HL-60 (cell line): ENCODE data around the gene SH3BP4.

Experiments used
- DNase-seq, 2 experiments: peaks; one replicate each; pipeline ENCODE4 v3.0.0-alpha.2; 2010 to 2020; ENCODE audit warnings: low read depth in 1 of 2, low spot score in 1 of 2
- H3K27ac ChIP-seq: fragments of 250-450 bp; sonication (Bioruptor Pico); replicated peaks from 2 replicates; pipeline ENCODE4 v1.5.1; 2020; ENCODE audit warnings: mild to moderate bottlenecking, moderate library complexity
- H3K27me3 ChIP-seq: fragments of 250-450 bp; sonication (Bioruptor Pico); 2 replicates; pipeline ENCODE4 v1.5.1; 2021; ENCODE audit warnings: mild to moderate bottlenecking, moderate library complexity; ENCODE audit not compliant: insufficient read depth, poor library complexity, severe bottlenecking
- H3K4me3 ChIP-seq: replicated peaks from 2 replicates; pipeline ENCODE4 v1.5.1; 2011; ENCODE audit warnings: mild to moderate bottlenecking, control low read depth, low read length; ENCODE audit not compliant: insufficient read depth
- CTCF ChIP-seq: IDR thresholded peaks from one replicate; pipeline ENCODE4 v1.5.1; 2011; ENCODE audit warnings: low read length, control low read depth, inconsistent platforms; ENCODE audit not compliant: insufficient read depth
- GABPA ChIP-seq: IDR thresholded peaks from 2 replicates; pipeline ENCODE4 v1.6.1; 2012; ENCODE audit warnings: low read depth
- POLR2AphosphoS5 ChIP-seq: IDR thresholded peaks from 2 replicates; pipeline ENCODE4 v1.6.1; 2012; ENCODE audit warnings: low read depth
- REST ChIP-seq: IDR thresholded peaks from 2 replicates; pipeline ENCODE4 v1.6.1; 2012; ENCODE audit warnings: low read depth; ENCODE audit not compliant: insufficient replicate concordance
- SPI1 ChIP-seq: IDR thresholded peaks from 2 replicates; pipeline ENCODE4 v1.6.1; 2012; ENCODE audit warnings: low read depth, mild to moderate bottlenecking, borderline replicate concordance

Gene SH3BP4

DNA sequence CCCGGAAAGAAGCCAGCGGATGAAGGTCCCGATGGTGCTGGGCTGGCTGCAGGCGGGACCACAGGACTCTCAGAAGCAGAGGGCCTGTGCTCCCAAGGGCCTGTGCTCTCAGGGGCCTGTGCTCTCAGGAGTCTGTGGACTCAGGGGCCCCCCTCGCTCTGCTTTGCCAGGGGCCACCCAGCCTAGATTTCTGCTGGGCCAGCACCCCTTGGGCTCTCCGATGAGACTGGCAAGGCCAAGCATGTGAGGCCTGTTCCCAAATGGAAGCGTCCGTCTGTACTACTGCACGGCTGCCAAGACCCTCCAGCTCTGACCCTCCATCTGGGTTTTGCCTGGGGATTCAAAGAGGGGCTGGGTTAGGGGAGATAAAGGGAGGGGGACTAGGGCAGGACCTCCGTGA is 54.6 kb downstream of the SH3BP4 start:
- Histone ChIP-seq H3K27ac (no peak overlapping the region), H3K4me3 (no peak overlapping the region), H3K27me3 (no peaks in the 10 kb centered on the region)
- TF ChIP-seq REST (no peak), CTCF (no peak), SPI1 (no peak), POLR2AphosphoS5 (no peak)
- no peak for DNase-seq

DNA sequence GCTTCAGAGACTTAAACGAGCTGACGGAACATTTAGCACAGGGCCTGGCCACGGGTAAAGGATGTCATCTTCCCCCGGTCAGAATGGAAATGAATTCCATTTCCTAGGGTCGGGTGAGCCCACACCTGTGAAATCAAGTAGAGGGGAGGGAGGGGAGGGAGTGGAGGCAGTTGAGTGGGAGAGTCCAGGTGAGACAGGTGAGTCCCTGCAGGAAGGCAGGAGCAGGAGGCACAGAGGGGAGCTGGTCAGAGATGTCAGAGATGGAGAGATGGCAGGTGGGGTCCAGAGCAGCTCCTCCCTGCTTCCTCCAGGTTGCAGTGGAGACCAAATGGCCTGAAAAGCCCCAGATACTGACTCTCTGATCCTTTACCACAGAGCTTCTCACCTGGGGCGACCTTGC is 55.2 kb downstream of the SH3BP4 start:
- DNase-seq = no peak
- Histone ChIP-seq H3K4me3 (no peak overlapping the region), H3K27ac (no peak overlapping the region), H3K27me3 (no peaks in the 10 kb centered on the region)
- TF ChIP-seq REST = no peak
- no peak for TF ChIP-seq GABPA
- no peak for TF ChIP-seq POLR2AphosphoS5
- no peak for TF ChIP-seq CTCF
- TF ChIP-seq SPI1 = no peak

DNA sequence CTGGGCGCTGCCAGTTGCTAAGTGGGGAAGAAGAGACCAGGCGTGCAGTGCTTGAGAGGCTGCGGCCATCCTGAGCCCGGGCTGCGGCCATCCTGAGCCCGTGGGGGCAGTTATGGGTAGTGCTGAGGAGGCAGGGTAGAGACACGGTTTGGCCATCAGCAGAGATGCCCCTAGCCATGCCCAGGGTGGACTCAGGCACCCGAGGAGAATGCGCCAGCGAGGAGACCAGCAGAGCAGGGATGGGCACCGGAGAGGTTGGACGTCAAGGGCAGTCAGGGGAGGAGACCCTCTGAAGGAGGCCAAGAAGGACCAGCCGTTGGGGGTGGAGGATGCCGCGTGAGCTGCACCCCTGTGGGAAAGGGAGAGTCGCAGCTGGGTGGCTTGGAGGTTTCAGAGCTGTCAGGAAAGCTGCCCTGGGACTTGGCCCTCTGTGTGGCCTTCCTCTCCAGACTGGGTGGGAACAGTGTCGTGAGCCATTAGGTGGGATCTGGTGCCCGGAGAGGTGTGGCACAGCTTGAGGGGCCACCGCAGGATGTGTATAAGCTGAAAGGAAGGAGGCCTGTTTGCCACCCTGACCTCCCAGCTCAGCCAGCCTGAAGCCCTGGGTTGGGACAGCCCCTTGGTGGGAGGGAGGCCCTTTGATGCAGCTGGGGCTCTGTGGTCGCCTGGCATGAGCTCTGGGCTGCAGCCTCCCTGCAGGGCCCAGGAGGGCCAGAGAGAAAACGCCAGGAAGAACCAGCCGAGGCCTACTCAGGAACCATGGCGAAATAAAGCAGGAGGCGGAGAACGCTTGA is 56.0 kb downstream of the SH3BP4 start:
- H3K4me3 ChIP-seq = no peak overlapping the region
- H3K27ac ChIP-seq = no peak overlapping the region
- no peak for TF ChIP-seq CTCF
- DNase-seq = no peak
- no peaks in the 10 kb centered on the region for H3K27me3 ChIP-seq

DNA sequence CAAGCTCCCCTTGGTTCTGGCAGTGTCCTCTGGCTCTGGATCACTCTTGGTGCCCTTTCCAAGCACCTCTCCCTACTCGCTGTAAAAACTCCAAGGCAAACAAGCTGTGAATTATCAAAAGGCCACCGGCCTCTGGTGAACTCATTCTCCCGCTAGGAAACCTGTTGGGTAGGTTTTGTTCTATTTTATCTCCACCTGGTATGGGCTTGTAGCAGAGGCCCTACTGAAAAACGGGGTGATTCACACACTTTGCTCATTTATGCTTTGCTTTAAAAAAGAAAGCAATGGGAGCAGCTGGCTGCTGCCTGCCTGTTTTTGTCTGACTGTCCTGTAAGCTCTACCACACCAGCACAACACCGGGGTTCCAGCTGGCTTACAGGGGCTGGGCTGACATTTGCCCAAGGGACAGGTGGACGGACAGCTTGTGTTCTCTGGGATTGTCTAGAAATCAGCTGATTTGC is 56.8 kb downstream of the SH3BP4 start:
- H3K4me3 ChIP-seq = no peak overlapping the region
- no peak for TF ChIP-seq SPI1
- no peak for TF ChIP-seq POLR2AphosphoS5
- no peak for TF ChIP-seq CTCF
- TF ChIP-seq GABPA = no peak
- no peak for TF ChIP-seq REST
- no peaks in the 10 kb centered on the region for H3K27me3 ChIP-seq
- no peak overlapping the region for H3K27ac ChIP-seq
- DNase-seq = no peak
